OCI-LY1 (cell line): ENCODE results near the gene KHDRBS1.
"Not testable (repeated sequence)": the region's sequence is repeated elsewhere in the genome, so short reads cannot be mapped to it uniquely, and the experiment has no call there.

ENCODE experiments used
- H2AFZ ChIP-seq: fragments of 200-600 bp; sonication (generic), shearing (Covaris generic); 2 replicates; pipeline ENCODE4 v1.6.0; 2014; ENCODE audit warnings: antibody characterized with exemption, mild to moderate bottlenecking, low read length
- H3F3A ChIP-seq: fragments of 200-600 bp; sonication (generic), shearing (Covaris generic); 2 replicates; pipeline ENCODE4 v1.6.0; 2014; ENCODE audit warnings: mild to moderate bottlenecking, antibody characterized with exemption, low read length, moderate library complexity; ENCODE audit not compliant: insufficient read depth
- H3K27ac ChIP-seq: fragments of 200-600 bp; sonication (generic); 2 replicates; pipeline ENCODE4 v1.5.1; 2014; ENCODE audit warnings: low read length, mixed run types, mild to moderate bottlenecking, low read depth; ENCODE audit not compliant: poor library complexity, severe bottlenecking
- H3K27me3 ChIP-seq: fragments of 200-600 bp; sonication (generic); 2 replicates; pipeline ENCODE4 v1.6.0; 2014; ENCODE audit warnings: antibody characterized with exemption, mild to moderate bottlenecking, low read length, moderate library complexity; ENCODE audit not compliant: insufficient read depth
- H3K36me3 ChIP-seq: fragments of 200-600 bp; sonication (generic); 2 replicates; pipeline ENCODE4 v1.6.1; 2014; ENCODE audit warnings: mild to moderate bottlenecking, antibody characterized with exemption, low read length, moderate library complexity, mixed read lengths; ENCODE audit not compliant: insufficient read depth
- H3K4me1 ChIP-seq: fragments of 200-600 bp; sonication (generic); 2 replicates; pipeline ENCODE4 v1.5.1; 2014; ENCODE audit warnings: mild to moderate bottlenecking, low read length, moderate library complexity; ENCODE audit not compliant: insufficient read depth, severe bottlenecking
- H3K4me2 ChIP-seq: fragments of 200-600 bp; sonication (generic), shearing (Covaris generic); 2 replicates; pipeline ENCODE4 v1.6.1; 2014; ENCODE audit warnings: low read length
- H3K4me3 ChIP-seq: fragments of 200-600 bp; sonication (generic); 2 replicates; pipeline ENCODE4 v1.5.1; 2014; ENCODE audit warnings: low read length, low read depth, mild to moderate bottlenecking, mixed read lengths; ENCODE audit not compliant: poor library complexity, severe bottlenecking
- H3K79me2 ChIP-seq: fragments of 200-600 bp; shearing (Covaris generic); 2 replicates; pipeline ENCODE4 v1.6.1; 2016; ENCODE audit warnings: mixed run types, low read length, mixed read lengths; ENCODE audit not compliant: insufficient read depth
- H3K9ac ChIP-seq: fragments of 200-600 bp; sonication (generic), shearing (Covaris generic); 2 replicates; pipeline ENCODE4 v1.6.1; 2014; ENCODE audit warnings: mild to moderate bottlenecking, low read length, mixed read lengths
- H3K9me2 ChIP-seq: fragments of 200-600 bp; sonication (generic), shearing (Covaris generic); 2 replicates; pipeline ENCODE4 v1.6.1; 2014; ENCODE audit warnings: low read depth, mild to moderate bottlenecking, low read length, mixed read lengths
- H3K9me3 ChIP-seq: fragments of 200-600 bp; shearing (Covaris generic); 2 replicates; pipeline ENCODE4 v1.6.1; 2014; ENCODE audit warnings: low read length, mixed read lengths
- H4K20me1 ChIP-seq: fragments of 200-600 bp; sonication (generic), shearing (Covaris generic); 2 replicates; pipeline ENCODE4 v1.6.0; 2016; ENCODE audit warnings: mild to moderate bottlenecking, low read length; ENCODE audit not compliant: insufficient read depth
- EZH2 ChIP-seq: fragments of 200-600 bp; sonication (generic), shearing (Covaris generic); IDR thresholded peaks from 2 replicates; pipeline ENCODE4 v1.8.0; 2017; ENCODE audit warnings: borderline replicate concordance, mixed run types, mild to moderate bottlenecking, antibody characterized with exemption, low read length, moderate library complexity, mixed read lengths
- TF ChIP-seq, protein P1 (sequence below): fragments of 200-600 bp; sonication (generic), shearing (Covaris generic); IDR thresholded peaks from 2 replicates; pipeline ENCODE4 v1.5.1; 2017; ENCODE audit warnings: mild to moderate bottlenecking, antibody characterized with exemption, low read length, moderate library complexity, mixed read lengths

The KHDRBS1 gene

DNA sequence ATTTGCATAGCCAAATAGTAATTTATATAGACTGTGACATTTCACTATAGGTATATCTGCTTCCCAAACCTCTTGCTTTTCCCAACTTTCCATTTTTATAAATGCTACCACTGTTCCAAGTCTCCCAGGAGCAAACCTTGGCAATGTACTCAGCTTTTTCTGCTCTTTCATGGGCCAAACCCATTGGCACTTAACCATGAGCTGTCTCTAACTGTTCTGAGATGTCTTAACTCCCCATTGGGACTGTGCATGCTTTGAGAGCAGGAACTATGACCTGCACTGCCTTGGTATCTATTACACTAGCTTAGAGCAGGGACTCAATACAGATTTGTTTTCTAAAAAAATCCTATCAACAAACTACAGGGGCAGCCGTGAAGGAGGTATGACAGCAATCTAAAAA, 22.5 kb upstream of the KHDRBS1 start:
- TF ChIP-seq, protein P1, sequence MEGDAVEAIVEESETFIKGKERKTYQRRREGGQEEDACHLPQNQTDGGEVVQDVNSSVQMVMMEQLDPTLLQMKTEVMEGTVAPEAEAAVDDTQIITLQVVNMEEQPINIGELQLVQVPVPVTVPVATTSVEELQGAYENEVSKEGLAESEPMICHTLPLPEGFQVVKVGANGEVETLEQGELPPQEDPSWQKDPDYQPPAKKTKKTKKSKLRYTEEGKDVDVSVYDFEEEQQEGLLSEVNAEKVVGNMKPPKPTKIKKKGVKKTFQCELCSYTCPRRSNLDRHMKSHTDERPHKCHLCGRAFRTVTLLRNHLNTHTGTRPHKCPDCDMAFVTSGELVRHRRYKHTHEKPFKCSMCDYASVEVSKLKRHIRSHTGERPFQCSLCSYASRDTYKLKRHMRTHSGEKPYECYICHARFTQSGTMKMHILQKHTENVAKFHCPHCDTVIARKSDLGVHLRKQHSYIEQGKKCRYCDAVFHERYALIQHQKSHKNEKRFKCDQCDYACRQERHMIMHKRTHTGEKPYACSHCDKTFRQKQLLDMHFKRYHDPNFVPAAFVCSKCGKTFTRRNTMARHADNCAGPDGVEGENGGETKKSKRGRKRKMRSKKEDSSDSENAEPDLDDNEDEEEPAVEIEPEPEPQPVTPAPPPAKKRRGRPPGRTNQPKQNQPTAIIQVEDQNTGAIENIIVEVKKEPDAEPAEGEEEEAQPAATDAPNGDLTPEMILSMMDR, result no peak
- TF ChIP-seq EZH2, result no peak

DNA sequence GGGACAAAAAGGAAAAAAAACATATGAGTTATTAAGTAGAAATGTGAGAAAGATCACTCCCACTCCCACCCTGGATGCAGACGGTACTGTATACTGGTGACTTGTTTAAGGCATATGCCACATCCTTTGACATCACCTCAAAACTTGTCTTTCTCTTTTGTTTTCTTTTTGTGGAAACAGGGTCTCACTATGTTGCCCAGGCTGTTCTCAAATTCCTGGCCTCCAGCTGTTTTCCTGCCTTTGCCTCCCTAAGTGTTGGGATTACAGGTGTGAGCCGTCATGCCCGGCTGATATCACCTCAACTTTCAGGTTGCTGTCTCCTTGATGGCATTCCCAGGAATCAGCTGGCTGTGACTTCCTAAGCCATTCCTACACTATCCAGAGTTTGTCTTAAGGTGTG, 18.4 kb upstream of the KHDRBS1 start:
- no peak overlapping the region for H3K27ac ChIP-seq
- no peaks in the 10 kb centered on the region for H3K9me2 ChIP-seq
- no peaks in the 10 kb centered on the region for H3K9me3 ChIP-seq
- H3K36me3 ChIP-seq, result no peaks in the 10 kb centered on the region
- no peak overlapping the region for H3K4me2 ChIP-seq
- no peak overlapping the region for H3K9ac ChIP-seq
- H3F3A ChIP-seq, result no peaks in the 10 kb centered on the region
- no peaks in the 10 kb centered on the region for H3K27me3 ChIP-seq
- H3K4me3 ChIP-seq, result no peak overlapping the region
- H2AFZ ChIP-seq, result no peak overlapping the region
- no peaks in the 10 kb centered on the region for H4K20me1 ChIP-seq
- H3K79me2 ChIP-seq, result no peaks in the 10 kb centered on the region
- H3K4me1 ChIP-seq, result no peaks in the 10 kb centered on the region
- TF ChIP-seq, protein P1, result no peak
- TF ChIP-seq EZH2, result no peak

More for the DNA sequence above, 22.5 kb upstream of the KHDRBS1 start:
- Histone ChIP-seq H3K4me3 (no peak overlapping the region), H3K27ac (no peak overlapping the region), H3F3A (no peaks in the 10 kb centered on the region), H3K9me3 (no peaks in the 10 kb centered on the region), H2AFZ (no peak overlapping the region), H3K79me2 (no peaks in the 10 kb centered on the region), H3K9me2 (no peaks in the 10 kb centered on the region), H3K4me1 (no peaks in the 10 kb centered on the region), H3K9ac (no peak overlapping the region), H3K27me3 (no peaks in the 10 kb centered on the region), H3K36me3 (no peaks in the 10 kb centered on the region), H4K20me1 (no peaks in the 10 kb centered on the region), H3K4me2 (no peak overlapping the region)

DNA sequence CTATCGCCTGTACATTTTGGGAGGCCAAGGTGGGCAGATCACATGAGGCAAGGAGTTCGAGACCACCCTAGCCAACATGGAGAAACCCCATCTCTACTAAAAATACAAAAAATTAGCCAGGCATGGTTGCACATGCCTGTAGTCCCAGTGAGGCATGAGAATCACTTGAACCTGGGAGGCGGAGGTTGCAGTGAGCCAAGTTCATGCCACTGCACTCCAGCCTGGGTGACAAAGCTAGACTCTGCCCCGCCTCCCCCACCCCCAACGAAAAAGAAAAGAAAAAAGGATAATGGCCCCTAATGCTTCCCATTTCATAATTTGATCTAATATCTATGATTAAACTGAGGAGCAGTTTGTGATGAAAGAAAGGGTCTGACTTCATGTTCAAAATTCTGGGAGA, 17.5 kb upstream of the KHDRBS1 start:
- not testable (repeated sequence) for H3K27ac ChIP-seq, H3K79me2 ChIP-seq, H3K9me2 ChIP-seq, H4K20me1 ChIP-seq, H3K4me1 ChIP-seq, H3K27me3 ChIP-seq, H2AFZ ChIP-seq, H3K9ac ChIP-seq, H3K9me3 ChIP-seq, H3K4me3 ChIP-seq, H3K4me2 ChIP-seq, H3K36me3 ChIP-seq, H3F3A ChIP-seq

DNA sequence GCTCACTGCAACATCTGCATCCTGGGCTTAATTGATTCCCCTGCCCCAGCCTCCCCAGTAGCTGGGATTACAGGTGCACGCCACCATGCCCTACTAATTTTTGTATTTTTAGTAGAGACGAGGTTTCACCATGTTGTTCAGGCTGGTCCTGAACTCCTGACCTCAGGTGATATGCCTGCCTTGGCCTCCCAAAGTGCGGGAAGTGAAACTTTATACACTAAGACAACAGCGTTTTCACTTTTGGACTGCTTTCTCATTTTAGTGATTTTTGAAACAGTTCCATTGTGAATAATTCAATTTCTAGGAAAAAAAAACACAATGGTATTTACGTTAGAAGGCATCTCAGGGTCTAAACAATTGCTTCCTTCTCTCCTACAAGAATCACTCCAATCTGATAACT, 11.8 kb upstream of the KHDRBS1 start:
- Histone ChIP-seq H3K36me3 (no peaks in the 10 kb centered on the region), H3K27me3 (no peaks in the 10 kb centered on the region), H3K9me3 (no peaks in the 10 kb centered on the region), H3K27ac (no peak overlapping the region), H3F3A (no peaks in the 10 kb centered on the region), H4K20me1 (no peaks in the 10 kb centered on the region), H2AFZ (no peak overlapping the region), H3K79me2 (no peaks in the 10 kb centered on the region), H3K9me2 (no peaks in the 10 kb centered on the region), H3K4me3 (no peak overlapping the region), H3K4me1 (no peaks in the 10 kb centered on the region), H3K9ac (no peak overlapping the region), H3K4me2 (no peak overlapping the region)
- TF ChIP-seq, protein P1, result no peak
- no peak for TF ChIP-seq EZH2

DNA sequence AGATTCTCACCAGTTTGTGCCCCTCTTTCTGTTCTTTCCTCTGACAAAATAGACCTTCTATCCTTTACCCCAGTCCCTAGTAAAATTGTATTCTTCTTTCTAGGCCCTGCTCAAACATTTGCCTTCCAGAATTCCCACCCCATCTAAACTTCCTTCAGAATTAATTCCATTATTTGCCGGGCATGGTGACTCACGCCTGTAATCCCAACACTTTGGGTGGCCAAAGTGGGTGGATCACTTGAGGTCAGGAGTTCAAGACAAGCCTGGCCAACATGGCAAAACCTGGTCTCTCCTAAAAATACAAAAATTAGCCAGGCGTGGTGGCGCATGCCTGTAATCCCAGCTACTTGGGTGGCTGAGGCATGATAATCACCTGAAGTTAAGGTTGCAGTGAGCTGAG, 11.4 kb upstream of the KHDRBS1 start:
- H4K20me1 ChIP-seq, H3K27me3 ChIP-seq, H3K4me1 ChIP-seq, H3K27ac ChIP-seq, H3K79me2 ChIP-seq, H3K36me3 ChIP-seq, H3K4me2 ChIP-seq, H3F3A ChIP-seq, H3K4me3 ChIP-seq, H3K9me3 ChIP-seq, H3K9me2 ChIP-seq, H3K9ac ChIP-seq, H2AFZ ChIP-seq: not testable (repeated sequence)
